Esophagus muscularis mucosa (tissue), 4 donors: ENCODE results near the gene FUT3.
A peak's percentile ranks its signal among the peaks of the same experiment; 100 is the strongest.

Experiments used
- EP300 ChIP-seq: sonication (generic); formaldehyde crosslinking; IDR thresholded peaks from one replicate; pipeline ENCODE4 v1.6.1; 2017; ENCODE audit warnings: antibody characterized with exemption
- POLR2A ChIP-seq: fragments of 450-650 bp; IDR thresholded peaks from one replicate; pipeline ENCODE4 v1.6.1; 2017; ENCODE audit warnings: antibody characterized with exemption, moderate library complexity, mild to moderate bottlenecking, low read depth
- POLR2AphosphoS5 ChIP-seq, 2 donors: sonication (generic); formaldehyde crosslinking; IDR thresholded peaks; one replicate each; pipeline ENCODE4 v1.6.1; 2017; ENCODE audit warnings: antibody characterized with exemption in 2 of 2
- TF ChIP-seq, protein P1 (sequence below), 3 experiments: fragments of 200-600 bp in 2 of 3; fragments of 450-650 bp in 1 of 3; sonication (generic) in 2 of 3; IDR thresholded peaks; one replicate each; pipeline ENCODE4 v1.5.1; 2017 to 2019; ENCODE audit warnings: antibody characterized with exemption in 3 of 3, mild to moderate bottlenecking in 2 of 3, moderate library complexity in 1 of 3

- TF ChIP-seq EP300 (no peak), POLR2A (no peak), POLR2AphosphoS5 (IDR thresholded peaks at IDR 0.05) (peak; percentile 66 to 75)
- TF ChIP-seq, protein P1, sequence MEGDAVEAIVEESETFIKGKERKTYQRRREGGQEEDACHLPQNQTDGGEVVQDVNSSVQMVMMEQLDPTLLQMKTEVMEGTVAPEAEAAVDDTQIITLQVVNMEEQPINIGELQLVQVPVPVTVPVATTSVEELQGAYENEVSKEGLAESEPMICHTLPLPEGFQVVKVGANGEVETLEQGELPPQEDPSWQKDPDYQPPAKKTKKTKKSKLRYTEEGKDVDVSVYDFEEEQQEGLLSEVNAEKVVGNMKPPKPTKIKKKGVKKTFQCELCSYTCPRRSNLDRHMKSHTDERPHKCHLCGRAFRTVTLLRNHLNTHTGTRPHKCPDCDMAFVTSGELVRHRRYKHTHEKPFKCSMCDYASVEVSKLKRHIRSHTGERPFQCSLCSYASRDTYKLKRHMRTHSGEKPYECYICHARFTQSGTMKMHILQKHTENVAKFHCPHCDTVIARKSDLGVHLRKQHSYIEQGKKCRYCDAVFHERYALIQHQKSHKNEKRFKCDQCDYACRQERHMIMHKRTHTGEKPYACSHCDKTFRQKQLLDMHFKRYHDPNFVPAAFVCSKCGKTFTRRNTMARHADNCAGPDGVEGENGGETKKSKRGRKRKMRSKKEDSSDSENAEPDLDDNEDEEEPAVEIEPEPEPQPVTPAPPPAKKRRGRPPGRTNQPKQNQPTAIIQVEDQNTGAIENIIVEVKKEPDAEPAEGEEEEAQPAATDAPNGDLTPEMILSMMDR (IDR thresholded peaks at IDR 0.05): no peak
These were observed 38.2 kb upstream of the FUT3 start for GRCh38 chr19:5889288-5889971.
